Ovary (tissue), 9 donors: Measurements from ENCODE around the gene NR5A2. TPM values are rescaled to one million over a fixed set of nuclear protein-coding genes. Genes with fewer than 3 reads are reported as not detected.

Experiments
- DNase-seq, 5 donors: peaks; one replicate each; pipeline ENCODE4 v3.0.0-alpha.2; 2019 to 2020
- H3K27ac ChIP-seq, 2 donors: fragments of 200-600 bp; one replicate each; pipeline versions ENCODE4 v1.5.1 to v1.8.0; 2019 to 2022
- H3K27me3 ChIP-seq: fragments of 200-600 bp; one replicate; pipeline ENCODE4 v1.8.0; 2022
- H3K36me3 ChIP-seq: fragments of 200-600 bp; sonication (generic); one replicate; pipeline ENCODE4 v1.5.1; 2019
- H3K4me1 ChIP-seq: one replicate; pipeline ENCODE4 v1.8.1; 2013; ENCODE audit warnings: mild to moderate bottlenecking, moderate library complexity; ENCODE audit not compliant: insufficient read depth
- H3K4me3 ChIP-seq: fragments of 200-600 bp; sonication (generic); one replicate; pipeline ENCODE4 v1.5.1; 2017
- H3K9me3 ChIP-seq, 2 donors: fragments of 200-600 bp in 1 of 2; sonication (generic) in 1 of 2; one replicate each; pipeline versions ENCODE4 v1.5.1 to v1.8.1; 2013 to 2019; ENCODE audit warnings: mild to moderate bottlenecking in 1 of 2, moderate library complexity in 1 of 2
- EP300 ChIP-seq: sonication (generic); formaldehyde crosslinking; IDR thresholded peaks from one replicate; pipeline ENCODE4 v1.6.1; 2017; ENCODE audit warnings: antibody characterized with exemption
- POLR2A ChIP-seq: fragments of 450-650 bp; IDR thresholded peaks from one replicate; pipeline ENCODE4 v1.6.1; 2017; ENCODE audit warnings: antibody characterized with exemption, mild to moderate bottlenecking, moderate library complexity
- WGBS, 3 donors: extraction: QIAGEN DNeasy Blood & Tissue Kit in 1 of 3; methylation state at CpG; one replicate each; pipeline versions ENCODE4 v1.1.5 to v1.1.7; 2013 to 2017; 5-methylcytosine and 5-hydroxymethylcytosine counted together
- intact Hi-C, 4 donors: fragments of 100-400 bp; cut with DNase I; formaldehyde crosslinking; loops; one replicate each; pipeline versions ENCODE4 v1.11.0 to v1.15.1; 2022 to 2023
- polyA plus RNA-seq, 2 donors: library from polyadenylated mRNA; stranded (reverse); fragments of 200-250 nt in 1 of 2; fragments of 350-450 nt in 1 of 2; fragmentation: Illumina TruSeq in 1 of 2; extraction: RNeasy Lipid Tissue Mini Kit (QIAGEN cat#74804) in 1 of 2; gene quantifications; one replicate each; pipeline ENCODE4 v1.2.3, GENCODE V29; 2013 to 2014
- total RNA-seq, 7 donors: library from RNA; depleted of rRNA in 2 of 7; stranded (reverse); fragments of >200 nt in 2 of 7; fragmentation: NEBNext Ultra II Directional in 3 of 7; extraction: Animal tissue kit (Norgen Biotek cat#: 25700) in 3 of 7; gene quantifications; one replicate each; pipeline versions ENCODE4 v1.1.0 to v1.2.4, GENCODE V29; 2016 to 2023
- TF ChIP-seq, protein P1 (sequence below), 3 donors: fragments of 450-650 bp in 2 of 3; fragments of 200-600 bp in 1 of 3; IDR thresholded peaks; one replicate each; pipeline versions ENCODE4 v1.5.1 to v1.8.0; 2016 to 2022; ENCODE audit warnings: antibody characterized with exemption in 3 of 3, mild to moderate bottlenecking in 1 of 3
- donor health status: DM: no; HTN: no; CAD: no; lungs with moderate emphysema.
- donor health status: DM: no; HTN: no; CAD: no.
- donor health status: Bipolar disorder and iron deficiency.
- donor health status: DM: yes; HTN: yes; CAD: no.
- donor health status: DM: no; HTN: no; CAD: no.
- donor health status: DM: yes; HTN: yes; CAD: no.

NR5A2 gene
- total and polyA plus RNA-seq, 9 donors: 1.5 to 45.8 (median 3.0) TPM

DNA sequence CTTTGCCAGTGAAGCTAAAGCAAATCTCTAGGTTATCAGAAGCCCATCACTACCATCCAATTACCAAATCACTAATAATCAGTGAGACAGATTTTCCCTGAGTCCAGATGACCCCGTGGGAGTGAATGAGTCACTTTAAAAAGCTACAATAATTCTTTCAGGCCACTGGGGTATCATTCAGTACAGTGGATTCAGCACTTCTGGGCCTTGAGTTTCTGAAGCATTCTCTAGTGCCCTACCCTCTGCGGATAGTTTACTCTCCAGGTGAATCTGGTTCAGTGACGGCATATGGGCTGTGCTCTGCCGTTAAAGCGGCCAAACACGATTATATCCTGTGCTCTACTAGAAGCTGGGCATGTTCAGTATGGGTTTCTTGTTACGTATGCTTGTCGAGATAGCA, 26.1 kb downstream of the NR5A2 start:
- Histone ChIP-seq H3K4me1 (no peaks in the 10 kb centered on the region), H3K4me3 (no peak overlapping the region), H3K27me3 (no peaks in the 10 kb centered on the region), H3K36me3 (no peaks in the 10 kb centered on the region), H3K27ac (no peak overlapping the region), H3K9me3 (no peaks in the 10 kb centered on the region)
- no peak for DNase-seq
- 68 to 72% (median 68%) methylated on average over 8 of the region's 8 CpGs for WGBS, 3 donors
- intact Hi-C loops: no loop called here
- TF ChIP-seq POLR2A: no peak
- TF ChIP-seq, protein P1, sequence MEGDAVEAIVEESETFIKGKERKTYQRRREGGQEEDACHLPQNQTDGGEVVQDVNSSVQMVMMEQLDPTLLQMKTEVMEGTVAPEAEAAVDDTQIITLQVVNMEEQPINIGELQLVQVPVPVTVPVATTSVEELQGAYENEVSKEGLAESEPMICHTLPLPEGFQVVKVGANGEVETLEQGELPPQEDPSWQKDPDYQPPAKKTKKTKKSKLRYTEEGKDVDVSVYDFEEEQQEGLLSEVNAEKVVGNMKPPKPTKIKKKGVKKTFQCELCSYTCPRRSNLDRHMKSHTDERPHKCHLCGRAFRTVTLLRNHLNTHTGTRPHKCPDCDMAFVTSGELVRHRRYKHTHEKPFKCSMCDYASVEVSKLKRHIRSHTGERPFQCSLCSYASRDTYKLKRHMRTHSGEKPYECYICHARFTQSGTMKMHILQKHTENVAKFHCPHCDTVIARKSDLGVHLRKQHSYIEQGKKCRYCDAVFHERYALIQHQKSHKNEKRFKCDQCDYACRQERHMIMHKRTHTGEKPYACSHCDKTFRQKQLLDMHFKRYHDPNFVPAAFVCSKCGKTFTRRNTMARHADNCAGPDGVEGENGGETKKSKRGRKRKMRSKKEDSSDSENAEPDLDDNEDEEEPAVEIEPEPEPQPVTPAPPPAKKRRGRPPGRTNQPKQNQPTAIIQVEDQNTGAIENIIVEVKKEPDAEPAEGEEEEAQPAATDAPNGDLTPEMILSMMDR (IDR thresholded peaks at IDR 0.05): no peak
- TF ChIP-seq EP300: no peak

DNA sequence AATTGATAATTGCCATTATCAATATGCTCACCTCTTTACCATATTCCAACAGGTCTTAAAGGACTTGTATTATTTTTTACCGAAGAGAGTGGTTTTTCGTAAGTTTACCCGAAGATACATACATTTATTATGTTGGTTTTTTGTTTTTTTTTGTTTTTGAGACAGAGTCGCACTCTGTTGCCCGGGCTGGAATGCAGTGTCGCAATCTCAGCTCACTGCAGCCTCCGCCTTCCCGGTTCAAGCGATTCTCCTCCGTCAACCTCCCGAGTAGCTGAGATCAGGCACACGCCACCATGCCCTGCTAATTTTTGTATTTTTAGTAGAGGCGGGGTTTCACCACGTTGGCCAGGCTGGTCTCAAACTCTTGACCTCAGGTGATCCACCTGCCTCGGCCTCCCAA, 30.8 kb downstream of the NR5A2 start:
- H3K9me3 ChIP-seq: no peaks in the 10 kb centered on the region
- 94 to 95% (median 94%) methylated on average over 15 of the region's 15 CpGs for WGBS, 3 donors
- H3K36me3 ChIP-seq: no peaks in the 10 kb centered on the region
- DNase-seq: no peak
- intact Hi-C loops: no loop called here
- TF ChIP-seq EP300 (no peak), POLR2A (no peak)
- TF ChIP-seq, protein P1 (IDR thresholded peaks at IDR 0.05): no peak
- no peak overlapping the region for H3K27ac ChIP-seq
- H3K4me1 ChIP-seq: no peaks in the 10 kb centered on the region
- no peak overlapping the region for H3K4me3 ChIP-seq
- H3K27me3 ChIP-seq: no peaks in the 10 kb centered on the region

DNA sequence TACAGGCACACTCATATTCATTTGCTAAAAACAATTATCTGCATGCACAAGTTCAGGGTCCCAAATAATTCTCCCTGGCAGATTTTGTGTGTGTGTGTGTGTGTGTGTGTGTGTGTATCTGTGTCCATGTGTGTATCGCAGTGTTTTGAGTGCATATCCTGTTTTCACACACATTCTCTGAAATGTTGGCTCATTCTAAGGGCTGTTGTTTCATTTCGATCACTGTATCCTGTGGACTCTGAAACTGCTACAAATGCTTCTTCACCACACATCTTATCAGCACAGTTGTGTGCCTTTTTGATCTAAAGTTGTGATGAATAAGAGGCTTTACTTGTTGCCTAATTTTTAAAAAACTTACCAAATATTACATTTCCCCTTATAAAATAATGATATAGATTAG, 34.6 kb downstream of the NR5A2 start:
- 37 to 65% (median 51%) methylated on average over 2 of the region's 2 CpGs for WGBS, 3 donors
- DNase-seq: no peak
- Histone ChIP-seq H3K36me3 (no peaks in the 10 kb centered on the region), H3K9me3 (no peaks in the 10 kb centered on the region), H3K4me3 (no peak overlapping the region), H3K27ac (no peak overlapping the region), H3K27me3 (no peaks in the 10 kb centered on the region), H3K4me1 (no peaks in the 10 kb centered on the region)
- TF ChIP-seq EP300: no peak
- no peak for TF ChIP-seq POLR2A
- TF ChIP-seq, protein P1 (IDR thresholded peaks at IDR 0.05): no peak
- intact Hi-C loops: no loop called here

DNA sequence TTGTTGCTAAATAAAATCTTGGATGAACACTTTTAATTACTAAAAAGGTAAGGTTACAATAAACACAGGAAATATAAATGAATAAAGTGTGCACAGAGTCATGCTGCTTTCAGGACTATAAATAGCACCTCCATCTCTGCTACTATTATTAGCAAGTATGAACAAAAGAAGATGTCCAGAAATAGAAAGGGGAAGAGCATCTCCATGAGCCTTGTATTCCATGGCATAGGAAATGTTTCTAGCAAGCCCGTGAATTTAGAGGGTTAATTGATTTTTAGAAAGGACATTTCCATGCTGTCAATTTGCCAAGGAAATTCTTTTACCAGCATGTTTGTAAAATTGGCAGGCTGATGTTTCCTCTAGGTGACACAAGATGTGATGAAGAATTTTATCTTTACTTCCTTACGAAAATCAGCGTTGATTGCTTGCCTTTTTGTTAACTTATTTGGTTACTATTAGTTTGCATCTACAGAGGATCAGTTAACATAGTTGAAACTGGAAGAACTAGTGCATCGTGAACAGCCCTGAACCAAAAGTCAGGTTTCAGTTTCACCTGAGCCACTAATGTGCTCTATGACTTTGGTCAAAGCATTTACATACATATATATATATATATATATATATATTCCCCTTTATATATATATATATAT, 45.3 kb downstream of the NR5A2 start:
- no peaks in the 10 kb centered on the region for H3K27me3 ChIP-seq
- intact Hi-C loops: no loop called here
- DNase-seq: no peak
- no peak overlapping the region for H3K4me3 ChIP-seq
- H3K36me3 ChIP-seq: no peaks in the 10 kb centered on the region
- TF ChIP-seq EP300 (no peak), POLR2A (no peak)
- TF ChIP-seq, protein P1 (IDR thresholded peaks at IDR 0.05): no peak
- peaks cover 2% of the 10 kb centered on the region for H3K4me1 ChIP-seq
- no peak overlapping the region for H3K27ac ChIP-seq
- H3K9me3 ChIP-seq: no peaks in the 10 kb centered on the region
- WGBS, 3 donors: 70 to 78% (median 73%) methylated on average over 4 of the region's 4 CpGs
